ENCODE results near the gene CLIC5.

GRCh38 chr6:45929421-45930361 lies 86.0 kb downstream of the CLIC5 start:
- TF ChIP-seq CTCF (IDR thresholded peaks at IDR 0.05) (no peak), POLR2A (IDR thresholded peaks at IDR 0.05) (no peak)
